Sigmoid colon (tissue), 4 donors: Measurements from ENCODE around the gene KRT81.
A peak's percentile ranks its signal among the peaks of the same experiment; 100 is the strongest.

Experiments used
- EP300 ChIP-seq, 4 donors: sonication (generic); formaldehyde crosslinking; IDR thresholded peaks; one replicate each; pipeline ENCODE4 v1.6.1; 2017; ENCODE audit warnings: antibody characterized with exemption in 4 of 4
- POLR2A ChIP-seq, 2 donors: fragments of 450-650 bp; IDR thresholded peaks; one replicate each; pipeline ENCODE4 v1.6.1; 2016; ENCODE audit warnings: antibody characterized with exemption in 2 of 2, mild to moderate bottlenecking in 2 of 2, moderate library complexity in 2 of 2
- POLR2AphosphoS5 ChIP-seq, 4 donors: sonication (generic); formaldehyde crosslinking; IDR thresholded peaks; one replicate each; pipeline ENCODE4 v1.6.1; 2017; ENCODE audit warnings: antibody characterized with exemption in 4 of 4
- TF ChIP-seq, protein P1 (sequence below), 4 experiments: fragments of 450-650 bp in 3 of 4; fragments of 200-600 bp in 1 of 4; IDR thresholded peaks; one replicate each; pipeline ENCODE4 v1.5.1; 2016 to 2019; ENCODE audit warnings: antibody characterized with exemption in 4 of 4, mild to moderate bottlenecking in 3 of 4, moderate library complexity in 2 of 4

DNA sequence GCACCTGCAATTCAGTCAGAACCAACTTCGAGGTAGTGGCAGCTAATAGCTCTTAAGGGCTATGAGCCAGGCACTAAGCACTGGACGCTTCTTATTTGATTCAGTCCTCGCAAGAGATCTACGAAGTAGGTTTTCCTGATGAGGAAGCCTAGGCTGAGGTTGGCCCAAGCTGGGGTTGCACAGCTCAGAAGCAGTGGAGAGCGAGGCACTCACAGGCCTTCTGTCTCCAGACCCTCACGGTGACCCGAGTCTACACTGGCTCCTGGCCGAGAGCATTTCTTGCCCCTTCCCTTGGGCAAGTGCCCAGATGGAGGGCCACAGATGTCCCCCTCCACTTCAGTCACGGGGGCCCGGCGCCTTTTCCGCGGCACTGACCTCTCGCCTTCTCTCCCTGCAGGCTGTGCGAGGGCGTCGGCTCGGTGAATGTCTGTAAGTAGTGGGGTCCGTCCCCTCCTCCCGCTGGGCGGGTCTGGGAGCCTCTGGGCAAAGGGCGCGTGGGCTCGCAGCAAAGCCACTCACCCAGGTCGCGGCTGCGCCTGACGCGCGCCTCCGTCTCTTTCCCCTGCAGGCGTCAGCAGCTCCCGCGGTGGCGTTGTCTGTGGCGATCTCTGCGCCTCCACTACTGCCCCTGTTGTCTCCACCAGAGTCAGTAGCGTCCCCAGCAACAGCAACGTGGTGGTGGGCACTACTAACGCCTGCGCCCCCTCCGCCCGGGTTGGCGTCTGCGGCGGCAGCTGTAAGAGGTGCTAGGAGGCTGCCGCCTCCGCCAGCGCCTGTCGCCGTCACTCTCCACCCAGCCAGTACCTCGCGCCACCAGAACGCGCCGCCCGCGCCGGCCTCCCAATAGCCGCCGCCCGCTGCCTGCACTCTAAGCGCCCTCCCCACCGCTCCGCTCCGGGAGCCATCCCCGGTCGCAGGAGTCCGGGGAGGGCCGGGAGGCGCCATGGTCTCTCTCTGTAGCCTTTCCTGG is 16.8 kb upstream of the KRT81 start:
- peak in 1 of 2 donors; percentile 16 for TF ChIP-seq POLR2A (IDR thresholded peaks at IDR 0.05)
- TF ChIP-seq, protein P1, sequence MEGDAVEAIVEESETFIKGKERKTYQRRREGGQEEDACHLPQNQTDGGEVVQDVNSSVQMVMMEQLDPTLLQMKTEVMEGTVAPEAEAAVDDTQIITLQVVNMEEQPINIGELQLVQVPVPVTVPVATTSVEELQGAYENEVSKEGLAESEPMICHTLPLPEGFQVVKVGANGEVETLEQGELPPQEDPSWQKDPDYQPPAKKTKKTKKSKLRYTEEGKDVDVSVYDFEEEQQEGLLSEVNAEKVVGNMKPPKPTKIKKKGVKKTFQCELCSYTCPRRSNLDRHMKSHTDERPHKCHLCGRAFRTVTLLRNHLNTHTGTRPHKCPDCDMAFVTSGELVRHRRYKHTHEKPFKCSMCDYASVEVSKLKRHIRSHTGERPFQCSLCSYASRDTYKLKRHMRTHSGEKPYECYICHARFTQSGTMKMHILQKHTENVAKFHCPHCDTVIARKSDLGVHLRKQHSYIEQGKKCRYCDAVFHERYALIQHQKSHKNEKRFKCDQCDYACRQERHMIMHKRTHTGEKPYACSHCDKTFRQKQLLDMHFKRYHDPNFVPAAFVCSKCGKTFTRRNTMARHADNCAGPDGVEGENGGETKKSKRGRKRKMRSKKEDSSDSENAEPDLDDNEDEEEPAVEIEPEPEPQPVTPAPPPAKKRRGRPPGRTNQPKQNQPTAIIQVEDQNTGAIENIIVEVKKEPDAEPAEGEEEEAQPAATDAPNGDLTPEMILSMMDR (IDR thresholded peaks at IDR 0.05): peak in 2 of 4 experiments; percentile 20 to 34
- peak in 3 of 4 donors; percentile 36 to 61 (median 46) for TF ChIP-seq POLR2AphosphoS5 (IDR thresholded peaks at IDR 0.05)
- no peak for TF ChIP-seq EP300 (IDR thresholded peaks at IDR 0.05)
